Activated CD4-positive, CD25-positive, alpha-beta regulatory T cell treated with anti-CD3 and anti-CD28 coated beads, Interleukin-2, amount 50 U/mL, for 24 hours (primary cell): Measurements from ENCODE around the gene DGKH.
"Not testable (repeated sequence)": the region's sequence is repeated elsewhere in the genome, so short reads cannot be mapped to it uniquely, and the experiment has no call there.

ENCODE experiments used
- ATAC-seq, 2 donors: fragments of 150-1000 bp; cut with Tn5 transposase; one replicate each; pipeline ENCODE4 v1.10.0; 2021; ENCODE audit warnings: mild to moderate bottlenecking in 1 of 2, moderate library complexity in 1 of 2

The DGKH gene

GRCh38 chr13:42075517-42075916, 27.1 kb downstream of the DGKH start:
- ATAC-seq = peak in 1 of 2 donors; percentile 41

GRCh38 chr13:42076309-42076713, 27.9 kb downstream of the DGKH start:
- no peak for ATAC-seq

- ATAC-seq = no peak
Measured at GRCh38 chr13:42078128-42078808, 29.8 kb downstream of the DGKH start.

- ATAC-seq = peak in 1 of 2 donors; percentile 53
Measured at GRCh38 chr13:42083138-42083770, 34.8 kb downstream of the DGKH start.

GRCh38 chr13:42084722-42085121, 36.3 kb downstream of the DGKH start:
- peak in 1 of 2 donors; percentile 30 for ATAC-seq

GRCh38 chr13:42086582-42086981, 38.1 kb downstream of the DGKH start:
- ATAC-seq = no peak

GRCh38 chr13:42094516-42095040, 46.1 kb downstream of the DGKH start:
- no peak for ATAC-seq

- not testable (repeated sequence) for ATAC-seq
Measured at GRCh38 chr13:42096222-42096621, 47.8 kb downstream of the DGKH start.

GRCh38 chr13:42099962-42100675, 51.7 kb downstream of the DGKH start:
- no peak for ATAC-seq

- ATAC-seq = no peak
Measured at GRCh38 chr13:42100960-42101359, 52.5 kb downstream of the DGKH start.

GRCh38 chr13:42101821-42102585, 53.6 kb downstream of the DGKH start:
- no peak for ATAC-seq

- no peak for ATAC-seq
Measured at GRCh38 chr13:42102961-42103865, 54.8 kb downstream of the DGKH start.

GRCh38 chr13:42106998-42107397, 58.5 kb downstream of the DGKH start:
- ATAC-seq = no peak

GRCh38 chr13:42107421-42107820, 59.0 kb downstream of the DGKH start:
- no peak for ATAC-seq

- ATAC-seq = no peak
Measured at GRCh38 chr13:42108217-42108616, 59.8 kb downstream of the DGKH start.

- no peak for ATAC-seq
Measured at GRCh38 chr13:42109957-42110356, 61.5 kb downstream of the DGKH start.

- peak in 1 of 2 donors; percentile 51 for ATAC-seq
Measured at GRCh38 chr13:42110410-42111155, 62.1 kb downstream of the DGKH start.

GRCh38 chr13:42112864-42113263, 64.4 kb downstream of the DGKH start:
- no peak for ATAC-seq

- ATAC-seq = no peak
Measured at GRCh38 chr13:42113478-42113877, 65.0 kb downstream of the DGKH start.

GRCh38 chr13:42114278-42114677, 65.8 kb downstream of the DGKH start:
- no peak for ATAC-seq

GRCh38 chr13:42114912-42115311, 66.5 kb downstream of the DGKH start:
- ATAC-seq = no peak
